ENCODE measurements around the gene TSC22D2.

GRCh38 chr3:150359381-150359780 is 48.7 kb upstream of the TSC22D2 start:
- no peak for TF ChIP-seq POLR2A (IDR thresholded peaks at IDR 0.05)
- no peak for TF ChIP-seq CTCF (IDR thresholded peaks at IDR 0.05)

All from tibial nerve (tissue), 3 donors.